PC-9 (cell line): ENCODE measurements around the gene PTPN13.

ENCODE experiments used
- EZH2 ChIP-seq: fragments of 200-600 bp; sonication (generic); IDR thresholded peaks from 2 replicates; pipeline ENCODE4 v1.8.0; 2017; ENCODE audit warnings: antibody characterized with exemption, low read depth
- TF ChIP-seq, protein P1 (sequence below): fragments of 200-600 bp; sonication (generic); conservative IDR thresholded peaks from 2 replicates; pipeline ENCODE4 v1.6.1; 2017; ENCODE audit warnings: mixed run types, antibody characterized with exemption, mild to moderate bottlenecking, moderate library complexity

DNA sequence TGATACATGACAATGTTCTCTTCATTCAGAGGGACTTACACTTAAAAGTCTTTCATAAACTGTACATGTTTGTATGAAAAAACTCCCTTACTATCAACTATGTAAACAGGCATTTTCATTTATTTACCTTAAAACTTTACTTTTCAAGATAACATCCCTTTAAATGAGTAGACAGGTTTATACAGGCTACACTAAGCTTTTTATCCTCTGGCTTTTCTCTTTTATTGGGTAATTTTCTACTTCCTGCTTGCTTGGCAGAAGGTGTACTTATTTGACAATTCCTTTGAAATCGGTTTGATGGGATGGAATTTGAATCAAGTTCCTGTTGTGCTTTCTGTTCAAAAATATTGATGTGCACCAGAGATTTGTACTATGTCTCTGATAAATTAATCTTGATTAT lies 81.4 kb downstream of the PTPN13 start:
- TF ChIP-seq, protein P1, sequence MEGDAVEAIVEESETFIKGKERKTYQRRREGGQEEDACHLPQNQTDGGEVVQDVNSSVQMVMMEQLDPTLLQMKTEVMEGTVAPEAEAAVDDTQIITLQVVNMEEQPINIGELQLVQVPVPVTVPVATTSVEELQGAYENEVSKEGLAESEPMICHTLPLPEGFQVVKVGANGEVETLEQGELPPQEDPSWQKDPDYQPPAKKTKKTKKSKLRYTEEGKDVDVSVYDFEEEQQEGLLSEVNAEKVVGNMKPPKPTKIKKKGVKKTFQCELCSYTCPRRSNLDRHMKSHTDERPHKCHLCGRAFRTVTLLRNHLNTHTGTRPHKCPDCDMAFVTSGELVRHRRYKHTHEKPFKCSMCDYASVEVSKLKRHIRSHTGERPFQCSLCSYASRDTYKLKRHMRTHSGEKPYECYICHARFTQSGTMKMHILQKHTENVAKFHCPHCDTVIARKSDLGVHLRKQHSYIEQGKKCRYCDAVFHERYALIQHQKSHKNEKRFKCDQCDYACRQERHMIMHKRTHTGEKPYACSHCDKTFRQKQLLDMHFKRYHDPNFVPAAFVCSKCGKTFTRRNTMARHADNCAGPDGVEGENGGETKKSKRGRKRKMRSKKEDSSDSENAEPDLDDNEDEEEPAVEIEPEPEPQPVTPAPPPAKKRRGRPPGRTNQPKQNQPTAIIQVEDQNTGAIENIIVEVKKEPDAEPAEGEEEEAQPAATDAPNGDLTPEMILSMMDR: no peak
- no peak for TF ChIP-seq EZH2
